ENCODE results near the gene CHST15.

The CHST15 gene

GRCh38 chr10:124029559-124029958, 63.8 kb downstream of the CHST15 start:
- no peak for DNase-seq (ENCODE audit: low read depth in 2 of 2)

DNA sequence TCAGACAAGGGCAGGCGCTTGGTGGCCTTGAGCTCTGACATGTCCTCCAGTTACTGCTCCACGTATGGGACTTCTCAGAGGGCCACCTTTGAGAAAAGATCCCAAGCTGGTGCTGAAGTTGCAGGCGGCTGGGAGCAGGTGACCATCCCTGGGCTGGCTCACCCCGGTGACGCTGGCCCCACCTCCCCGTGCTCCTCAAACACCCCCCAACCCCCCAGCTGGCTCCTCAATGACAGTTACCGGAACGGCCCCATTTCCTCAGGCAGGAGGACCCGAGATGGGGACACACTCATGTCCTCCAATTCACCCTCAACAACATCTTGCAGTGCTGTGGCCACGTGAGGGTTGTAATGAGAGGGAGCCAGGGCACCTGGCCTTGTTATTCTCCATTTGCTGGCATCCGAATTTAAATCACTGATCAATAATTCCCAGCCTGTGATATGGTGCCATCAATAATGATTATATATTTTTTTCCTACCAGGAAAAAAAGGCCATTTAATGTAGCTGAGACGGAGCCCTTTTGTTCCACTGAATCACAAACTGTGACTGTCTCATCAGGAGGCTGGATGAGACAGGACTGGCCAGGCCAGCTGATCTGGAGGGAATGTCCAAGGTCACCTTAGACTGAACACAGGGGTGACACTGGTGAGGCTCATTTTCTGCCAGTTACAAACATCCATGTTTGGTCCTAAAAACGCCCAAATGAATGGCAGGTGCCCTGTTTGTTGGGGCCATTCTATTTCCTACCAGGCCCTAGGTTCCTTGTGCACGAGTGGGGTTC, 64.5 kb downstream of the CHST15 start:
- no peak for DNase-seq (ENCODE audit: low read depth in 2 of 2)

DNA sequence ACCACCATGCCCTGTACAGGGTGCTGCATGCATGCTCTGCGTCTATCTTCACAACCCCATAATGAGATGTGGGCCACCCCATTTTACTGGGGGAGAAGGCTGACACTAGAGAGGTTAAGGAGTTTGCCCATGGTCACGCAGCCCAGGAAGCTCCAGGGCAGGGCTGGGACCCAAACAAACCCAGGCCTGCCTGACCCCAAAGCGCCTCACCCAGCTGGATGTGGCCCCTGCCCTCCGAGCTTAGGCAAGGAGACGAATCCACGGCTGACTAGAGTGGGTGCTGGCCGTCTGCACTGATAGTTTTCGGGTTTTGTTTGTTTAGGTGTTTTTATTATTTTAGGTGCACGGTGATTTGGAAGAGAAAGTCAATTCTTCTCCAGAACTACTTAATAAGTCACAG, 65.7 kb downstream of the CHST15 start:
- DNase-seq (ENCODE audit: low read depth in 2 of 2): no peak

GRCh38 chr10:124027031-124027611, 66.3 kb downstream of the CHST15 start:
- no peak for DNase-seq (ENCODE audit: low read depth in 2 of 2)

DNA sequence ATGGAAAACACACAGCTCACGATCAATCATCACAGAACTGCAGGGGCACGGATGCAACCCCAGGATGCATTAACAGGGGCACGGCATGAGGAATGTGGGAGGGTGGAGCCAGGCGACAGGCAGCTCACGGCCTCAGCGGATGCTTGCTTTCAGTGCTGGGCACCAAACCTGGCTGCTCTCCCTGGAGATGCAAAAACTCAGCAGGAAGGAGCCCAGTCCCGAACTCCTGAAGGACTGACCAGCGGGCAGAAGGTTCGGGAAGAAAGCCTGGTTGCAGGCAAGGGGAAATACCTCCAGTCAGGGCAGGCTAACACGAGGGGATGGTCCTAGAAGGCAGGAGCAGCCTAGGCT, 66.8 kb downstream of the CHST15 start:
- DNase-seq (ENCODE audit: low read depth in 2 of 2): no peak

- no peak for DNase-seq (ENCODE audit: low read depth in 2 of 2)
Measured at GRCh38 chr10:124025660-124026588, 67.5 kb downstream of the CHST15 start.

GRCh38 chr10:124025152-124025551, 68.2 kb downstream of the CHST15 start:
- DNase-seq (ENCODE audit: low read depth in 2 of 2): no peak

DNA sequence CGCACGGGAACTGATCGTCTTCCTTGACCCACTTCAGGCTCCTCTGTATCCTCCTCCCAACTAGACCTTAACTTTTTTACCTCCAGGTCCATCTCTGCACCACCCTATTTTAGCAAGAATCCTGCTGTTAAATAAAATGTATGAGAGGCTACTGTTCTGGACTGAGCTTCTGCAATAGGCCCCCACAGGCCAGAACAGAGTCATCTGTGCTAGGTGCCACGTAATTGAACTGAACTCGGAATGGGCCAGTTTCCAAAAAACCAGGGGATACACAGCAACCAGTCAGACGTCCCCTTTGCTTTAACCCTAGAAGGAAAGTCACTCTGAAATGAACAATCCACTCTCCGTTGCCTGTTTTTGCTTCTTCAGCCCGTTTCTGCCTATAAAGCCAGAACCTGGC, 71.3 kb downstream of the CHST15 start:
- no peak for DNase-seq (ENCODE audit: low read depth in 2 of 2)

- no peak for DNase-seq (ENCODE audit: low read depth in 2 of 2)
Measured at GRCh38 chr10:124020981-124021815, 72.2 kb downstream of the CHST15 start.

DNA sequence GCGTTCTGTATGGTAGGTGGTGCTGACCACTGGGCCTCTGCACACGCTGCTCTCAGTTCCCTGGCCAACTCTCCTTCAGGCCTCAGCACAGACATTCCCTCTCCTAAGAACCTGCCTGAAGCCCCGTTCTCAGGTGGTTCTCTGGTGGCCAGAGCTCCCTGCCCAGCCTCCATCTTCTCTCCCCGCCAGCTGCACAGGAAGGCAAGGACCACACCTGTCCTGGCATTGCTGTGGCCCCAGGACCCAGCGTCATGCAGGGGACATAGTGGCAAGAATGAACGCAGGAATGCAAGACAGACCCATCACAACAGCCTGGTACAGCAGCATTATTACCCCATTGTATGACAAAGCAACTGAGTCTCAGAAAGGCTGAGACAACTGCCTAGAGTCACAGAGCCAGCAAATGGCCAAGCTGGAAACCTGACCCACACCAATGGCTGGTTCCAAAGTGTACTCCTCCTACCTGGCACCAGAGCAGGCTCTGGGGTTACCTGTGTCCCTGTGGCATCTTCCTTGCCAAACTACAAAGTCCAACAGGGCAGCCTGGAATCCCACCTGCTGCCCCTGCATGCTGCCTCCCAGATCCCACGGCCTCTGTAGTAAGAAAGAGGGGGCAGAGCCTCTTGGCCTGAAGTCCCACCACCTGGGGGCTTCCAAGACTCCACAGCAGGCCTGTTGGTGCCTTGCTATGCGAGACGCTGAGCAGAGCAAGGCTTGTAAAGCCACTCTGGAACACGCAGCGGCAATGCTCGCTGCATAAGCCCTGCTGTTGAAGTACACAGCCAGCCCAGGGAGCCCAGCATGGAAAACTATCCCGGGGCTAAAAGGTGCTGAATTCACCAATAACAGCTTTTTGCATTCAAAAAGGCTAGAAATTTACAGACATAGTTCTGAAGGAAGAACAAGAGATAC, 73.3 kb downstream of the CHST15 start:
- DNase-seq (ENCODE audit: low read depth in 2 of 2): no peak

- no peak for DNase-seq (ENCODE audit: low read depth in 2 of 2)
Measured at GRCh38 chr10:124018886-124019525, 74.4 kb downstream of the CHST15 start.

DNA sequence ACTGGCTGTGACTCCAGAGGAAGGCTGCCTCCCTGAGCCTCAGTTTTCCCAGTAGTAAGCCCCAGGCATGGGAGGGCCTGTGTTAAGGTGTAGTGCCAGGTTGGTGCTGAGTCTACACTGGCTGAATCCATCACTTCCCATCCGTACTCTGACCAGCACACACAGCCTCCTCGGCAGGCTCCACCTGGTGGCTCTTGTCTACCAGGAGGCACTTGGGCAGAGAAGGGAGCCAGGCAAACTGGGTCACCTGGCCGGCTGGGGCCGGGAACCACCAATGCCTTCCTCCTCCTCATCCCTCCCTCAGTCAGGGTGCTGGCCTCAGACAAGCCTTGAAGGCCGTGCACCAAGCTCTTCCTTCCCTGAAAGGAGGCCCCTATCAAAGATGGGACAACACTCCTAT, 75.7 kb downstream of the CHST15 start:
- DNase-seq (ENCODE audit: low read depth in 2 of 2): no peak

GRCh38 chr10:124016804-124017375, 76.5 kb downstream of the CHST15 start:
- no peak for DNase-seq (ENCODE audit: low read depth in 2 of 2)

DNA sequence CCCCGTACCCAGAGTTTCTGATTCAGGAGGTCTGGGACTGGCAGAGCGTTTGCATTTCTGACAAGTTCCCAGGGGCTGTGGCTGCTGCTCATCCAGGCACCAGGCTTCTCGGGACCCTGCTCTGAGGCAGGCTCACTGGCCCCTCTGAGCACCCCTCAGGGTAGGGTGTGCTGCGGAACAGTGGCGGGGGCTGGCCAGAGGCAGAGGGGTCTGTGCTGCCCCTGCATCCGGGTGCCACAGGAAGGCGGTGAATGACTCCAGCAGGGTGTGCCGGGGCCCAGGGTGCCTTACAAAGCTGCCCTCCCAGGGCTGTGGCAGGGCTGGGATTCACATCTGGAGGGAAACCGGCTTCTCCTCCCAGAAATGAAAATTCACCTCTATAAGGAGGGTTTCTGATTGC, 77.4 kb downstream of the CHST15 start:
- DNase-seq (ENCODE audit: low read depth in 2 of 2): no peak

DNA sequence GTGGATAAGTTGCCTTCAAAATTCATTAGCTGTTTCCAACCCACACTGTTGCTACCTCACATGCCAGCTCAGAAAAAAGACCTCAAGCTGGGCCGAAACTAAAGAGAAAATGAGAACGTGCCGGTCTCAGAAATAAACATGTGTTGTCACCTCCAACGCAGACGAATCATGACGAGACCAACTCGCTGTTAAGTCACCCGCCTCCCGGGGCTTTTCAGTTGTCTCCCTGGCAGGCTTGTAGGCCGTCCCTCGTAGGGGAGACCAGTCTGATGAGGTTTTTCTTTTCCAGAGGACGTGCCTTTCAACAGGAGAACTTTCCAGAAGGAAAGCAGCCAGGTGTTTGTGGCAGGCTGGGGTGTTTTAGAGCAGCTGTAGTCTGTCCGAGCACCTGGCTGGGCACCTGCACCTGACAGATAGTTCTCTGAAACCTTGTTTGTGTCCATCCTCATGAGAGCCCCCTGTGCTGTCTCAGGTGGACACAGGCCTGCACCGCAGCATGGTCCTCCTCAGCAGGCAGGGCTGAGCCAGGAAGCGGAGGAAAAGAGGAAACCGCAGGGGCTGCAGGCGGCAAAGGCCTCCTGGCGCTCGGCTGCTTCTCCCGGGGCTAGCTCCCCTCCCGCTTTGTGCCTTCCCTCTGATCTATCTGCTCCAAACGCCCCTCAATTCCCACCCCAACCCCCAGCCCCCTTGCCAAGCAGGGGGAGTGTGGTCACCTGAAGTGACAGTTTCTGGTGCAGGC, 78.8 kb downstream of the CHST15 start:
- DNase-seq (ENCODE audit: low read depth in 2 of 2): no peak

- DNase-seq (ENCODE audit: low read depth in 2 of 2): no peak
Measured at GRCh38 chr10:124013916-124014315, 79.5 kb downstream of the CHST15 start.

- DNase-seq (ENCODE audit: low read depth in 2 of 2): no peak
Measured at GRCh38 chr10:124012991-124013390, 80.4 kb downstream of the CHST15 start.

DNA sequence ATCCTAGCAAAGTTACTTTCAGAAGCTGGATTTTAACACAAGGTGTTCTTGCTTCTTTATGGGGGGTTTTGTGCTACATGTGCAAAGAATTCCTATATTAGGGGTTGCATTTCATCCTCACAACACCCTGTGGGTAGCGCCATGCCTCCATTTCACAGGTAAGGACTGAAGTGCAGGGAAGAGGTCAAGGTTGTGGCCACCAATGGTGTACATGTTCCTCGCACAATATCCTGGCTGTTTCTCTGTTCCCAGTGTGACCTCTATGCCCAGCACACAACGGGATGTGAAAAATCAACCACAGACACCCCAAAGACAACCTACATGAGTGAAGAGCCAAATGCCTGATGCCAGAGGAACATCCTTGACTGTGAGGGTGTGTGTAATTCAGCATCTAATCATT, 80.8 kb downstream of the CHST15 start:
- no peak for DNase-seq (ENCODE audit: low read depth in 2 of 2)

DNA sequence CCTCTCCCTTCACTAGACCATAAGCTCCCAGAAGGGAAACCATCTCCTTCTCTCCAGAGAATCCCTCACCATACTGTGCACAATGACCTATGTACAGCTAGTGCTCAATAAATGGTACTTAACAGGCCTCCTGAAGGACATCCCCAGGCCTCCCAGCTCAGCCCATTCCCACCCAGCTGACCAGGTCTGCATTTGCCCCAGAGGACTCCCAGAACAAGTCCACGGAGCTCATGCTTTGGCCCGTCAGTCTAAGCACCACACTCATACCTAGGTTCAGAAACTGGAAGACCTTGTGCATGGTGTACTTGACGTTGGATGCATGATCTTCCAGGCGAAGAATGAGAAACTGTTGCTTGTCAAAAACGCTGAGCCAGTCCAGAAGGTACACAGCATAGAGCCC, 81.3 kb downstream of the CHST15 start:
- DNase-seq (ENCODE audit: low read depth in 2 of 2): no peak

All from activated CD4-positive, alpha-beta T cell treated with anti-CD3 and anti-CD28 coated beads for 24 hours (primary cell).